Measurements from ENCODE around the gene RNF224. TPM values are rescaled to one million over a fixed set of nuclear protein-coding genes. Genes with fewer than 3 reads are reported as not detected.

The RNF224 gene
- total RNA-seq, 1 donor from 2014 or later: not detected

DNA sequence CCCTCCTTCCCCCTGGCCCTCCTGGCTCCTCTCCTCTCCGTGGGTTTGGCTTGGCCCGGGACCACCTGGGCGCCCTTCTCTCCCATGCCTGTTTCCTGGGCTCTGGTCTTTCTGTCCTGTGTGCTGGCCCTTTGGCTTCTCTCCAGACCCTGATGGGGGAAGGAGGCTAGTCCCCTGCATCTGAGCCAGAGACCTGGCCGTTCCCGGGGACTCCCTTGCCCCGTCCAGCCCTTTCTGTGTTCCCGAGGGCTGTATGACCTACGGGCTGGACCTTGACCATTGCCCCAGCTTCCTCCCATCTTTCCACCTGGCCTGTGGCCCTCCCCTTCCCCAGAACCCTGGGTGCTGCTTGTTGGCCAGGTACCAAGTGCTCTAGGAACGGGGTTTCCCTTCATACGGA, 36.2 kb downstream of the RNF224 start:
- H3K36me3 ChIP-seq (ENCODE audit: control insufficient read depth in 3 of 3, insufficient read depth in 3 of 3, low read length in 3 of 3): peaks cover 27 to 38% (median 35%) of the 10 kb centered on the region in 3 donors

DNA sequence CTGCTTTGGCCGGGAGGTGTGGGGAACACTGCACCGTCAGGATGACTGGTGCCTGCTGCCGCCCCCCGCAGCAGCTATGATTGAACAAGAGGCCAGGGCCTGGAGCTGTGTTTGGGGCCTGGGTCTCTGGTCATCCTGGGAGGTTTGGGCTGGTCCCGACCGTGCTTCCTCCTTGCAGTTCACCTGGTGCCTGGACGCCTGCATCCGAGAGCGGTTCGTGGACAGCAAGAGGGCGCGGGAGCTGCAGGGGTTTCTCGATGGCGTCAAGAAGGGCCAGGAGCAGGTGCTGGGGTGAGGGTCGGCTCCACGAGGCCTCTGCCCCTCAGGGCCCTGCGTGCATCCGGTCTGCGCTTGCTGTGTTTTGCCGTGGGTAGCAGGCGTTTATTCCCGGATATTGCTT, 36.8 kb downstream of the RNF224 start:
- no peak overlapping the region for H3K27ac ChIP-seq (ENCODE audit: low read depth, low read length)
- H3K9ac ChIP-seq (ENCODE audit: low read depth in 1 of 3, low read length in 3 of 3): no peak overlapping the region
- peaks cover 25 to 38% (median 34%) of the 10 kb centered on the region in 3 donors for H3K36me3 ChIP-seq (ENCODE audit: control insufficient read depth in 3 of 3, insufficient read depth in 3 of 3, low read length in 3 of 3)

More for the DNA sequence above, 36.2 kb downstream of the RNF224 start:
- no peak overlapping the region for H3K9ac ChIP-seq (ENCODE audit: low read depth in 1 of 3, low read length in 3 of 3)
- no peak overlapping the region for H3K4me3 ChIP-seq (ENCODE audit: low read length in 3 of 3)
- peaks cover 2 to 17% (median 13%) of the 10 kb centered on the region in 3 donors for H3K4me1 ChIP-seq (ENCODE audit: control insufficient read depth in 3 of 3, insufficient read depth in 3 of 3, low read length in 3 of 3)
- no peak overlapping the region for H3K27ac ChIP-seq (ENCODE audit: low read depth, low read length)
- H3K27me3 ChIP-seq (ENCODE audit: control insufficient read depth in 3 of 3, insufficient read depth in 3 of 3, low read length in 3 of 3): no peaks in the 10 kb centered on the region
- H3K9me3 ChIP-seq (ENCODE audit: control insufficient read depth in 3 of 3, low read length in 3 of 3): no peaks in the 10 kb centered on the region

DNA sequence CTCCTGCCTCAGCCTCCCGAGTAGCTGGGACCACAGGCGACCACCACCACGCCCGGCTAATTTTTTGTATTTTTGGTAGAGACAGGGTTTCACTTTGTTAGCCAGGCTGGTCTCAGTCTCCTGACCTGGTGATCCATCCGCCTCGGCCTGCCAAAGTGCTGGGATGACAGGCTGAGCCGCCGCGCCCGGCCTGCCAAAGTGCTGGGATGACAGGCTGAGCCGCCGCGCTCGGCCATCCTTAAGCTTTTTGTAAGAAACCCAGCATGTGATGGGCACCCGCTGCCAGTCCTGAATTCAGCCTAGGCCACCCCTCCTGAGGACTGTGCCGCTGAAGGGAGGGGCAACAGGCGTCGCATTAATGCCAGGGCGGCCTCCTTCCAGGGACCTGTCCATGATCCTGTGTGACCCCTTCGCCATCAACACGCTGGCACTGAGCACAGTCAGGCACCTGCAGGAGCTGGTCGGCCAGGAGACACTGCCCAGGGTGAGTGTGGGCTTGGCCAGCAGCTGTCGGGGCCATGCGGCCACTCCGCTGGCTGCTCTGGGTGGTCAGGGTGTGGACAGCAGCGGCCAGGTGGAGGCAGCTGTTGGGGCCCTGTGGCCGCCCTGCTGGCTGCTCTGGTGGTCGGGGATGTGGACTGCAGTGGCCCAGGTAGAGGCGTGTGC, 38.3 kb downstream of the RNF224 start:
- H3K36me3 ChIP-seq (ENCODE audit: control insufficient read depth in 3 of 3, insufficient read depth in 3 of 3, low read length in 3 of 3): peaks cover 21 to 36% (median 33%) of the 10 kb centered on the region in 3 donors

More for the DNA sequence above, 36.8 kb downstream of the RNF224 start:
- H3K4me3 ChIP-seq (ENCODE audit: low read length in 3 of 3): no peak overlapping the region
- H3K4me1 ChIP-seq (ENCODE audit: control insufficient read depth in 3 of 3, insufficient read depth in 3 of 3, low read length in 3 of 3): peaks cover 8 to 23% (median 18%) of the 10 kb centered on the region in 3 donors
- no peaks in the 10 kb centered on the region for H3K27me3 ChIP-seq (ENCODE audit: control insufficient read depth in 3 of 3, insufficient read depth in 3 of 3, low read length in 3 of 3)
- H3K9me3 ChIP-seq (ENCODE audit: control insufficient read depth in 3 of 3, low read length in 3 of 3): no peaks in the 10 kb centered on the region

DNA sequence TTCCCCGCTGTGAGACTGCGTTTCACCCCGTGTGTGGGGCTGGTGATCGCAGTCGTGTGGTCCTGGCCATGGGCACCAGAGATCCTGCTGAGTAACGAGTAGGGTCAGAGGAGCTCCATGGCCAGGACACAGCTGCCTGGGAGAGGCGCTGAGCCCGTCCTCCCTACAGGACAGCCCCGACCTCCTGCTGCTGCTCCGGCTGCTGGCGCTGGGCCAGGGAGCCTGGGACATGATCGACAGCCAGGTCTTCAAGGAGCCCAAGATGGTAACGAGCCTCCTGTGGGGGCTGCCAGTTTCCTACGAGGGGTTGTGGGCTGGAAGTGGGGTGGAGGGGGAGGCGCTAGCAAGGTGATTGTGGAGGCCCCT, 38.8 kb downstream of the RNF224 start:
- H3K27ac ChIP-seq (ENCODE audit: low read depth, low read length): no peak overlapping the region
- peaks cover 14 to 32% (median 27%) of the 10 kb centered on the region in 3 donors for H3K4me1 ChIP-seq (ENCODE audit: control insufficient read depth in 3 of 3, insufficient read depth in 3 of 3, low read length in 3 of 3)
- no peaks in the 10 kb centered on the region for H3K9me3 ChIP-seq (ENCODE audit: control insufficient read depth in 3 of 3, low read length in 3 of 3)
- H3K9ac ChIP-seq (ENCODE audit: low read depth in 1 of 3, low read length in 3 of 3): no peak overlapping the region
- peaks cover 24 to 38% (median 36%) of the 10 kb centered on the region in 3 donors for H3K36me3 ChIP-seq (ENCODE audit: control insufficient read depth in 3 of 3, insufficient read depth in 3 of 3, low read length in 3 of 3)
- H3K4me3 ChIP-seq (ENCODE audit: low read length in 3 of 3): no peak overlapping the region
- H3K27me3 ChIP-seq (ENCODE audit: control insufficient read depth in 3 of 3, insufficient read depth in 3 of 3, low read length in 3 of 3): no peaks in the 10 kb centered on the region

More for the DNA sequence above, 38.3 kb downstream of the RNF224 start:
- Histone ChIP-seq H3K27me3 (ENCODE audit: control insufficient read depth in 3 of 3, insufficient read depth in 3 of 3, low read length in 3 of 3) (no peaks in the 10 kb centered on the region), H3K9ac (ENCODE audit: low read depth in 1 of 3, low read length in 3 of 3) (no peak overlapping the region), H3K4me3 (ENCODE audit: low read length in 3 of 3) (no peak overlapping the region), H3K9me3 (ENCODE audit: control insufficient read depth in 3 of 3, low read length in 3 of 3) (no peaks in the 10 kb centered on the region), H3K27ac (ENCODE audit: low read depth, low read length) (no peak overlapping the region), H3K4me1 (ENCODE audit: control insufficient read depth in 3 of 3, insufficient read depth in 3 of 3, low read length in 3 of 3) (peaks cover 14 to 32% (median 27%) of the 10 kb centered on the region in 3 donors)

DNA sequence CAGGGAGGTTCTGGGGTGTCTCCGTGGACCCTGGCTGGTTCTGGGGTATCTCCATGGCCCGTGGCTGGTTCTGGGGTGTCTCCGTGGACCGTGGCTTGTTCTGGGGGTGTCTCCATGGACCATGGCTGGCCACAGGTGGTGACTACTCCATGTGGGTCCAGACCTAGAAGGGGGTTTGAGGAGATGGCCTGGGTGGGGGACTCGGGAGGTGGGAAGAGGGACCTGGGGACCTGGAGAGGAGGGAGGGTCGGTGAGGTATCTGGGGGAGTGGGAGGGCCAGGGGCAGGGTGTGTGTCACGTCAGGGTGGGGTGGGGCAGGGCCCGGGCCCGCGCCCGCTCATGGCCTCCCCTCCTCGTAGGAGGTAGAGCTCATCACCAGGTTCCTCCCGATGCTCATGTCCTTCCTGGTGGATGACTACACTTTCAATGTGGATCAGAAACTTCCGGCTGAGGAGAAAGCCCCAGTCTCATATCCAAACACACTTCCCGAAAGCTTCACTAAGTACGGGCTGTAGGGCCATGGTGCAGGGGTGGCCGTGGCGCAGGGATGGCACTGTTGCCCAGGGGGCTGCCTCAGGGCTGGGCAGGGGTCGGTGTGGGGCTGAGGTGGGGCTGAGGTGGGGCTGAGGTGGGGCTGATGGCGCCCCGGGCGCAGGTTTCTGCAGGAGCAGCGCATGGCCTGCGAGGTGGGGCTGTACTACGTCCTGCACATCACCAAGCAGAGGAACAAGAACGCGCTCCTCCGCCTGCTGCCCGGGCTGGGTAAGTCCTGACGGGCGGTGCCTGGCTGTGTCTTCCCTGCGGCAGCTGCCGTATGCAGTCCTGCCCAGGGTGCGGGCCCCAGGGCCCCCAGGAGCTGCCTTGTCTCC, 39.5 kb downstream of the RNF224 start:
- peaks cover 25 to 39% (median 37%) of the 10 kb centered on the region in 3 donors for H3K36me3 ChIP-seq (ENCODE audit: control insufficient read depth in 3 of 3, insufficient read depth in 3 of 3, low read length in 3 of 3)
- peak overlapping the region in 1 of 3 donors; percentile 33 for H3K9ac ChIP-seq (ENCODE audit: low read depth in 1 of 3, low read length in 3 of 3)
- peaks cover 0 to under 1% (median 0%) of the 10 kb centered on the region in 3 donors for H3K27me3 ChIP-seq (ENCODE audit: control insufficient read depth in 3 of 3, insufficient read depth in 3 of 3, low read length in 3 of 3)
- H3K9me3 ChIP-seq (ENCODE audit: control insufficient read depth in 3 of 3, low read length in 3 of 3): no peaks in the 10 kb centered on the region
- H3K4me1 ChIP-seq (ENCODE audit: control insufficient read depth in 3 of 3, insufficient read depth in 3 of 3, low read length in 3 of 3): peaks cover 14 to 32% (median 27%) of the 10 kb centered on the region in 3 donors
- no peak overlapping the region for H3K27ac ChIP-seq (ENCODE audit: low read depth, low read length)
- H3K4me3 ChIP-seq (ENCODE audit: low read length in 3 of 3): no peak overlapping the region

DNA sequence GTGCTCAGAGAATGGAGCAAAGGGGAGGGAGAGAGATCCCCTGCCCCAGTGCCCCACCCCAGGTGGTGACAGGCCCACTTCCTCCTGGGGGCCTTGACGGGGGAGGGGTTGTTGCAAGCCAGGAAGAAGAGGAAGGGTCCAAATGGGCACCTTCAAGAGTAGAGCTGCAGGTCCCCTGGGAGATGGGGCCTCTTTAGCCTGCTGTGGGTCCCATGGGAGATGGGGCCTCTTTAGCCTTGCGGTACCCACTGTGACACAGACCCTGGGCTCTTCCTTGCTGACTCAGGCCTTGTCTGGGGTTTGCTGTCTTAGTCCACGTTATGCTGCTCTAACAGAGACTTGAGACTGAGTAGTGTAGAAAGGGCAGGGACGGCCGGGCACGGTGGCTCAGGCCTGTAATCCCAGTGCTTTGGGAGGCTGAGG, 40.6 kb downstream of the RNF224 start:
- Histone ChIP-seq H3K27ac (ENCODE audit: low read depth, low read length) (peak overlapping the region; percentile 34), H3K27me3 (ENCODE audit: control insufficient read depth in 3 of 3, insufficient read depth in 3 of 3, low read length in 3 of 3) (peaks cover 0 to 6% (median 0%) of the 10 kb centered on the region in 3 donors), H3K36me3 (ENCODE audit: control insufficient read depth in 3 of 3, insufficient read depth in 3 of 3, low read length in 3 of 3) (peaks cover 36 to 49% (median 46%) of the 10 kb centered on the region in 3 donors), H3K9ac (ENCODE audit: low read depth in 1 of 3, low read length in 3 of 3) (peak overlapping the region in 1 of 3 donors; percentile 63), H3K4me1 (ENCODE audit: control insufficient read depth in 3 of 3, insufficient read depth in 3 of 3, low read length in 3 of 3) (peaks cover 14 to 32% (median 27%) of the 10 kb centered on the region in 3 donors), H3K4me3 (ENCODE audit: low read length in 3 of 3) (peak overlapping the region in 2 of 3 donors; percentile 83 to 86), H3K9me3 (ENCODE audit: control insufficient read depth in 3 of 3, low read length in 3 of 3) (no peaks in the 10 kb centered on the region)

DNA sequence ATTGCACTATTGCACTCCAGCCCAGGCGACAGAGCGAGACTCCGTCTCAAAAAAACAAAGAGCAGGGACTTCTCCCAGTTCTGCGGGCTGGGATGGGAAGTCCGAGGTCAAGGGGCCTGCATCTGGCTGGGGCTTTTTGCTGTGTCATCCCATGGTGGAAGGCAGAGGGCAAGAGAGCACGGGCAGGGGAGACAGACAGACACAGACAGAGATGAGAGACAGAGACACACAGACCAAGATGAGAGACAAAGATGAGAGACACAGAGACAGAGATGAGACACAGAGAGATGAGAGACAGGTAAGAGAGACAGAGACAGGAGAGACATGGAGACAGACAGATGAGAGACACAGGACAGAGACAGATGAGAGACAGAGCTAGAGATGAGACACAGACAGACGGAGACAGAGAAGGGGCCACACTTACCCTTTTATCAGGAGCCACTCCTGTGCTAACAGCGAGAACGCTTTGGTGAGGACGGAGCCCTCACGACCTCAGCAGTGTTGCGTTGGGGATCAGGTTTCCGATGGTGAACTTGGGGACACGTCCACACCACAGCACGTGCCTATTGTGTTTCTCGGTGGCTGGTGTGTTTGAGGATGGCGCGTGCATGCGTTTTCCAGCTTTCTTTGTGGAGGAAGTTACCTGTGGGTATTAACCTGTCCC, 41.4 kb downstream of the RNF224 start:
- Histone ChIP-seq H3K9me3 (ENCODE audit: control insufficient read depth in 3 of 3, low read length in 3 of 3) (no peaks in the 10 kb centered on the region), H3K9ac (ENCODE audit: low read depth in 1 of 3, low read length in 3 of 3) (peak overlapping the region; percentile 14 to 79 (median 64)), H3K27me3 (ENCODE audit: control insufficient read depth in 3 of 3, insufficient read depth in 3 of 3, low read length in 3 of 3) (peaks cover 0 to 6% (median 0%) of the 10 kb centered on the region in 3 donors), H3K36me3 (ENCODE audit: control insufficient read depth in 3 of 3, insufficient read depth in 3 of 3, low read length in 3 of 3) (peaks cover 39 to 51% (median 43%) of the 10 kb centered on the region in 3 donors), H3K4me3 (ENCODE audit: low read length in 3 of 3) (peak overlapping the region; percentile 69 to 86 (median 83)), H3K4me1 (ENCODE audit: control insufficient read depth in 3 of 3, insufficient read depth in 3 of 3, low read length in 3 of 3) (peaks cover 14 to 32% (median 28%) of the 10 kb centered on the region in 3 donors), H3K27ac (ENCODE audit: low read depth, low read length) (peak overlapping the region; percentile 34)

DNA sequence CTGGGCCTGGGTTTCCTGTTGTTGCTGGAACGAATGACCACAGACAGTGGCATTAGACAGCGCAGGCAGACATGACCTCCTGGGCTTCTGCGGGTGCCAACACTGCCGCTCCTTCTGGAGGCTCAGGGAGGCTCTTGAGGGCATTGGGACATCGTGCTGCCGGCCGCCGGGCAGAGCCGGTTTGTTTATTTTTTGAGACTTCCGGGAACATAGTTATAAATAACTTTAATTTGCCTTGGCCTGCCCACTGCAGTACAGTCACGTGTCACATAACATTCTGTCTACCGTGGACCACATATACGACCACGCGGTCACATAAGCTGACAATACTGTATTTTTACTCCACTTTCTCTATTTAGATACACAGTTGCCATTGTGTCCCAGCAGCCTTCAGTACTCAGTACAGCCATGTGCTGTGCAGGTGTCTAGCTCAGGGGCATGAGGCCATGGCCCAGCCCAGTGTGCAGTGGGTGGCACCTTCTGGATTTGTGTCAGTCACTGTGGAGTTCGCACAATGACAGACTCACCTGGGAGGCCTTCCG, 42.0 kb downstream of the RNF224 start:
- H3K36me3 ChIP-seq (ENCODE audit: control insufficient read depth in 3 of 3, insufficient read depth in 3 of 3, low read length in 3 of 3): peaks cover 36 to 47% (median 39%) of the 10 kb centered on the region in 3 donors
- no peaks in the 10 kb centered on the region for H3K9me3 ChIP-seq (ENCODE audit: control insufficient read depth in 3 of 3, low read length in 3 of 3)
- H3K4me1 ChIP-seq (ENCODE audit: control insufficient read depth in 3 of 3, insufficient read depth in 3 of 3, low read length in 3 of 3): peaks cover 14 to 34% (median 32%) of the 10 kb centered on the region in 3 donors
- H3K9ac ChIP-seq (ENCODE audit: low read depth in 1 of 3, low read length in 3 of 3): peak overlapping the region; percentile 14 to 79 (median 64)
- H3K4me3 ChIP-seq (ENCODE audit: low read length in 3 of 3): peak overlapping the region; percentile 69 to 86 (median 83)
- H3K27ac ChIP-seq (ENCODE audit: low read depth, low read length): peak overlapping the region; percentile 34
- H3K27me3 ChIP-seq (ENCODE audit: control insufficient read depth in 3 of 3, insufficient read depth in 3 of 3, low read length in 3 of 3): peaks cover 0 to 10% (median 2%) of the 10 kb centered on the region in 3 donors

DNA sequence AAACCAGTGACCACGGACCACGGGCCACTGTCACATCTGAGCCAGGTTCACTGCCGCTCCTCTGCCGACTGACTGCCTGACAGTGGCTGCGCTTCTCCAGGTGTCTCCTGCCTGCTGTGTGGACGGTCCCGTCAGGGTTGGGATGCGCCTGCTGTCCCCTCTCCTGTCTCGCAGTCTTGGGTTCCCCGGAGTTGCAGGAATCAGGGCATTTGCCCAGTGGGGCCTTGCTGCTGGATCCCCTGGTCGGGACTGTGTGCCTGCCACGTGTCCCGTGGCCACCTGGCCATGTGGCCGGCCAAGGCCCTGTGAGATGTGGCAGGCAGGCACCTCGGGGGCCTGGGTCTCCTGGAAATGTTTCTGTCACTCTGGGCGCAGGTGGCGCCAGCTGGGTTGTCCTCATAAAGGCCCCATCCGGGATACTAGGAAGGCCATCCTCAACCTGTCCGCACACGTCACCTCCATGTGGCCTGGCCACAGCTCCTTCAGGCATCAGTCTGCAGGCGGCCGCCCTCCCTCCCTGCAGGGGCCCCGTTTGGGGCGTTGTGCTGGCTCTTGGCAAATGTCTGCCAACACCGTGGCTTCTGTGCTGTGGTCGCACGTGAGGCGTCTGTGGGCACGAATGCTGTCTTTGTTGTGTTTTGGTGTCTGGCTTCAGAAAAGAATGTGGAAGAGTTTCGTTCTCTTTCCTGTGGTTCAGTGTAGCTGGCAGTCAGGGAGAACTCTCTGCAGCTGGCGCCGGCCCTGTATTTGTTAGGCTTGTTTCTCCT, 43.8 kb downstream of the RNF224 start:
- Histone ChIP-seq H3K4me1 (ENCODE audit: control insufficient read depth in 3 of 3, insufficient read depth in 3 of 3, low read length in 3 of 3) (peaks cover 19 to 42% (median 38%) of the 10 kb centered on the region in 3 donors), H3K9me3 (ENCODE audit: control insufficient read depth in 3 of 3, low read length in 3 of 3) (no peaks in the 10 kb centered on the region), H3K27me3 (ENCODE audit: control insufficient read depth in 3 of 3, insufficient read depth in 3 of 3, low read length in 3 of 3) (peaks cover 3 to 13% (median 10%) of the 10 kb centered on the region in 3 donors), H3K9ac (ENCODE audit: low read depth in 1 of 3, low read length in 3 of 3) (no peak overlapping the region), H3K27ac (ENCODE audit: low read depth, low read length) (no peak overlapping the region), H3K4me3 (ENCODE audit: low read length in 3 of 3) (no peak overlapping the region), H3K36me3 (ENCODE audit: control insufficient read depth in 3 of 3, insufficient read depth in 3 of 3, low read length in 3 of 3) (peaks cover 29 to 39% (median 30%) of the 10 kb centered on the region in 3 donors)

Measured in skeletal muscle tissue (tissue), 4 donors.